Ishikawa (cell line): Measurements from ENCODE around the gene IL12RB2.

Experiments used
- CEBPB ChIP-seq: IDR thresholded peaks from 2 replicates; pipeline ENCODE4 v1.6.1; 2012
- CREB1 ChIP-seq: IDR thresholded peaks from 2 replicates; pipeline ENCODE4 v1.6.1; 2012; ENCODE audit warnings: low read depth
- EGR1 ChIP-seq: IDR thresholded peaks from 2 replicates; pipeline ENCODE4 v1.6.1; 2012
- EP300 ChIP-seq: IDR thresholded peaks from 2 replicates; pipeline ENCODE4 v1.6.1; 2012; ENCODE audit warnings: borderline replicate concordance
- FOXM1 ChIP-seq: IDR thresholded peaks from 2 replicates; pipeline ENCODE4 v1.6.1; 2012; ENCODE audit warnings: low read depth, borderline replicate concordance
- NFIC ChIP-seq: IDR thresholded peaks from 2 replicates; pipeline ENCODE4 v1.6.1; 2012
- RAD21 ChIP-seq: IDR thresholded peaks from 2 replicates; pipeline ENCODE4 v1.6.1; 2012; ENCODE audit warnings: low read depth
- TAF1 ChIP-seq: IDR thresholded peaks from 2 replicates; pipeline ENCODE4 v1.6.1; 2012; ENCODE audit warnings: low read depth, mild to moderate bottlenecking
- TCF12 ChIP-seq: IDR thresholded peaks from 2 replicates; pipeline ENCODE4 v1.6.1; 2012; ENCODE audit warnings: low read depth
- TEAD4 ChIP-seq: IDR thresholded peaks from 2 replicates; pipeline ENCODE4 v1.6.1; 2012
- YY1 ChIP-seq: IDR thresholded peaks from 2 replicates; pipeline ENCODE4 v1.6.1; 2012; ENCODE audit warnings: low read depth
- ZBTB7A ChIP-seq: IDR thresholded peaks from 2 replicates; pipeline ENCODE4 v1.6.1; 2012; ENCODE audit warnings: low read depth
- TF ChIP-seq, protein P1 (sequence below): IDR thresholded peaks from 2 replicates; pipeline ENCODE4 v1.6.1; 2012; ENCODE audit warnings: low read depth, mild to moderate bottlenecking
- TF ChIP-seq, protein P2 (sequence below): IDR thresholded peaks from 2 replicates; pipeline ENCODE4 v1.6.1; 2012
- TF ChIP-seq, protein P3 (sequence below): IDR thresholded peaks from 2 replicates; pipeline ENCODE4 v1.6.1; 2012

Gene IL12RB2

DNA sequence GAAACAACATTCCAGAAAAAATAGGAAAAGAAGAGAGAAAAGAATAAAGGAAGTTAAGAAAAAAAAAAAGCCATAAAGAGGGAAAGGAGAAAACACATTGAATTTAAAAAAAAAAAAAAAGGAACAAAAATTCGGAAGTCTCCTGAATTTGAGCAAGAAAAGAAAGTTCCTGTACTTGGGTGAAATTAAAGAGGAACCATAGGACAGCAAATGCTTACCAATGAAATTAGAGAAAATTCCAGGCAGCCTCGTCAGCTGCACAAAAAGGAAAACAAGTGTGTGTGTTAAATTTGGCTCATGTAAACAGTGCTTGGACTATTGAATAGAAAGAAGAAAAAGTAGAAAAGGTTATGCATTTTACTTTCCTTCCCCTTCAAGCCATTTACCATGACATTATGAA lies 4.9 kb downstream of the IL12RB2 start:
- TF ChIP-seq CREB1 (no peak), FOXM1 (no peak), YY1 (no peak), TEAD4 (no peak), ZBTB7A (no peak), RAD21 (no peak), CEBPB (no peak), EGR1 (no peak), TCF12 (no peak), EP300 (no peak), TAF1 (no peak), NFIC (no peak)
- TF ChIP-seq, protein P1, sequence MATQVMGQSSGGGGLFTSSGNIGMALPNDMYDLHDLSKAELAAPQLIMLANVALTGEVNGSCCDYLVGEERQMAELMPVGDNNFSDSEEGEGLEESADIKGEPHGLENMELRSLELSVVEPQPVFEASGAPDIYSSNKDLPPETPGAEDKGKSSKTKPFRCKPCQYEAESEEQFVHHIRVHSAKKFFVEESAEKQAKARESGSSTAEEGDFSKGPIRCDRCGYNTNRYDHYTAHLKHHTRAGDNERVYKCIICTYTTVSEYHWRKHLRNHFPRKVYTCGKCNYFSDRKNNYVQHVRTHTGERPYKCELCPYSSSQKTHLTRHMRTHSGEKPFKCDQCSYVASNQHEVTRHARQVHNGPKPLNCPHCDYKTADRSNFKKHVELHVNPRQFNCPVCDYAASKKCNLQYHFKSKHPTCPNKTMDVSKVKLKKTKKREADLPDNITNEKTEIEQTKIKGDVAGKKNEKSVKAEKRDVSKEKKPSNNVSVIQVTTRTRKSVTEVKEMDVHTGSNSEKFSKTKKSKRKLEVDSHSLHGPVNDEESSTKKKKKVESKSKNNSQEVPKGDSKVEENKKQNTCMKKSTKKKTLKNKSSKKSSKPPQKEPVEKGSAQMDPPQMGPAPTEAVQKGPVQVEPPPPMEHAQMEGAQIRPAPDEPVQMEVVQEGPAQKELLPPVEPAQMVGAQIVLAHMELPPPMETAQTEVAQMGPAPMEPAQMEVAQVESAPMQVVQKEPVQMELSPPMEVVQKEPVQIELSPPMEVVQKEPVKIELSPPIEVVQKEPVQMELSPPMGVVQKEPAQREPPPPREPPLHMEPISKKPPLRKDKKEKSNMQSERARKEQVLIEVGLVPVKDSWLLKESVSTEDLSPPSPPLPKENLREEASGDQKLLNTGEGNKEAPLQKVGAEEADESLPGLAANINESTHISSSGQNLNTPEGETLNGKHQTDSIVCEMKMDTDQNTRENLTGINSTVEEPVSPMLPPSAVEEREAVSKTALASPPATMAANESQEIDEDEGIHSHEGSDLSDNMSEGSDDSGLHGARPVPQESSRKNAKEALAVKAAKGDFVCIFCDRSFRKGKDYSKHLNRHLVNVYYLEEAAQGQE, result no peak
- TF ChIP-seq, protein P2, sequence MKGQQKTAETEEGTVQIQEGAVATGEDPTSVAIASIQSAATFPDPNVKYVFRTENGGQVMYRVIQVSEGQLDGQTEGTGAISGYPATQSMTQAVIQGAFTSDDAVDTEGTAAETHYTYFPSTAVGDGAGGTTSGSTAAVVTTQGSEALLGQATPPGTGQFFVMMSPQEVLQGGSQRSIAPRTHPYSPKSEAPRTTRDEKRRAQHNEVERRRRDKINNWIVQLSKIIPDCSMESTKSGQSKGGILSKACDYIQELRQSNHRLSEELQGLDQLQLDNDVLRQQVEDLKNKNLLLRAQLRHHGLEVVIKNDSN, result no peak

DNA sequence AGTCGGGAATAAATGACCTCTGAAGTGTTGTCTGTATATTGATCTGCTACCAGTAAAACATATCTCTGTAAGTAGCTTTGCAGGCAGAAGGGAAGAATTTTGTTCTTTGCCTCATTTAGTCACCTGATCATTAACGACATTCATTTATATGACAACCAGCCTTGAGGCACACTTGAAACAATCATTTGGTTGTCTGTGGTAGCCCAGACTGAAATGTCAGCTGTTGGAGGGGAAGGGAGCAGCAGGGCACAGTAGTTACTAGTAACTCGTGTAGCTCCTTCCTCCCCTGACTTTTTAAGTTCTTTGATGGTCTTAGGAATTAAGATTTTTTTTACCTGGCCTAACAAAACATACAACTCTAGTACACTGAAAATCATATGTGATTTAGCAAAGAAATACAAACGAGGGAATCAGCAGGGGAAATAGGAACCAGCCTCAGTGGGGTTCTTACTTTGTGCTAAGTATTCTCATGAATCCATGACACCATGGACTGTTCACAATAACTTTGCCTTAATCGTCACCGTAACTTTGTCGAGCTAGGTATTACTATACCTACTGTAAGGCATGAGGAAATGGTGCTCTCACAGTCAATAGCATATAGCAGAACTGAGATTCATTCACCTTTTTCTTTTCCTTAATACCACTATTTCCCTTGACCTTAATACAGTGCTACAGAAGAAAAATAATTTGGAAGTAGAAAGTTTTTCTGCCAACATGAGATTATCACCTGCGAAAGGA lies 6.4 kb downstream of the IL12RB2 start:
- no peak for TF ChIP-seq NFIC
- TF ChIP-seq, protein P3, sequence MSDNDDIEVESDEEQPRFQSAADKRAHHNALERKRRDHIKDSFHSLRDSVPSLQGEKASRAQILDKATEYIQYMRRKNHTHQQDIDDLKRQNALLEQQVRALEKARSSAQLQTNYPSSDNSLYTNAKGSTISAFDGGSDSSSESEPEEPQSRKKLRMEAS, result no peak
- no peak for TF ChIP-seq ZBTB7A
- TF ChIP-seq CEBPB, result no peak
- no peak for TF ChIP-seq EP300
- TF ChIP-seq YY1, result no peak
- no peak for TF ChIP-seq TCF12
- TF ChIP-seq TAF1, result no peak
- TF ChIP-seq, protein P1, result no peak
- TF ChIP-seq TEAD4, result no peak
- TF ChIP-seq, protein P2, result no peak
- no peak for TF ChIP-seq RAD21
- TF ChIP-seq CREB1, result no peak
- no peak for TF ChIP-seq FOXM1
- TF ChIP-seq EGR1, result no peak

DNA sequence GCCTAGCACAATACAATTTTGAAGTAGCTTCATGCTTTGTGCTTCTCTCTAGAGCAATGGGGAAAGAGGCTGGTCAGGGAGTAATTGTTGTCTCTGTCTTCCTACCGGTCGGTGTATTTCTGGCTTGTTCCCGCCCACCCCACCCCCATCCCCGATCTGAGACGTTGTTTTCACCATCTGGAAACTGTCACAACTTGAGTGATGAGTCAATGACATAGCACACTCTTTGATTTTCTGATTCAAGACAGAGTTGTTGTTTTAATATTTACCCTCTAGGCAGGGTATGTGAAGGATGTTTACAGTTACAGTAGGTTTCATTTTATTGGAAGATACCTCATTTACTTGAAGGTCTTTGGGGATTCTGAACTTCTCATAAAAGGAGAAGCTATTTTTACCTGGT lies 7.0 kb downstream of the IL12RB2 start:
- TF ChIP-seq, protein P2, result no peak
- TF ChIP-seq NFIC, result no peak
- TF ChIP-seq EGR1, result no peak
- no peak for TF ChIP-seq RAD21
- TF ChIP-seq, protein P3, result no peak
- TF ChIP-seq, protein P1, result no peak
- no peak for TF ChIP-seq CREB1
- TF ChIP-seq TAF1, result no peak
- no peak for TF ChIP-seq EP300
- no peak for TF ChIP-seq YY1
- no peak for TF ChIP-seq FOXM1
- no peak for TF ChIP-seq CEBPB
- TF ChIP-seq ZBTB7A, result no peak
- TF ChIP-seq TEAD4, result no peak
- TF ChIP-seq TCF12, result no peak
